ENCODE results near the gene IL21R. TPM values are rescaled to one million over a fixed set of nuclear protein-coding genes. Genes with fewer than 3 reads are reported as not detected.

Gene IL21R
- total and polyA plus RNA-seq, 12 donors = 0.08 to 2.6 (median 0.42) TPM; not detected in 1

GRCh38 chr16:27461483-27462171, 59.7 kb downstream of the IL21R start:
- Histone ChIP-seq H3K27me3 (no peaks in the 10 kb centered on the region), H3K4me3 (no peak overlapping the region), H3K4me1 (replicated peaks in 1 of 2) (peaks cover 8 to 18% of the 10 kb centered on the region in 2 donors), H3K36me3 (replicated peaks in 1 of 2) (peaks cover 0 to 75% of the 10 kb centered on the region in 2 donors), H3K27ac (peak overlapping the region in 2 of 5 donors; percentile 57 to 69), H3K9me3 (replicated peaks in 1 of 3) (no peaks in the 10 kb centered on the region)
- WGBS, 4 donors = 70 to 74% (median 74%) methylated on average over 10 to 16 of the region's 16 CpGs
- TF ChIP-seq CTCF (IDR thresholded peaks at IDR 0.05) = no peak
- TF ChIP-seq POLR2A (IDR thresholded peaks at IDR 0.05) = no peak
- no peak for DNase-seq
- intact Hi-C loops (cut with DNase I) = loop anchor here in 1 of 2 donors (10.0 kb wide), 2 partner anchors 237 to 287 kb away; no protein-coding TSS in a partner anchor

GRCh38 chr16:27462200-27462845, 60.3 kb downstream of the IL21R start:
- H3K27ac ChIP-seq = peak overlapping the region in 1 of 5 donors; percentile 20
- peaks cover 8 to 13% of the 10 kb centered on the region in 2 donors for H3K4me1 ChIP-seq (replicated peaks in 1 of 2)
- 80 to 90% (median 89%) methylated on average over 2 to 18 of the region's 18 CpGs for WGBS, 4 donors
- H3K9me3 ChIP-seq (replicated peaks in 1 of 3) = no peaks in the 10 kb centered on the region
- H3K27me3 ChIP-seq = no peaks in the 10 kb centered on the region
- TF ChIP-seq POLR2A (IDR thresholded peaks at IDR 0.05) = no peak
- no peak for TF ChIP-seq CTCF (IDR thresholded peaks at IDR 0.05)
- intact Hi-C loops (cut with DNase I) = loop anchor here in 1 of 2 donors (10.0 kb wide), 2 partner anchors 238 to 288 kb away; no protein-coding TSS in a partner anchor
- DNase-seq = no peak
- H3K36me3 ChIP-seq (replicated peaks in 1 of 2) = peaks cover 0 to 81% of the 10 kb centered on the region in 2 donors
- H3K4me3 ChIP-seq = no peak overlapping the region

- TF ChIP-seq POLR2A (IDR thresholded peaks at IDR 0.05) (no peak), CTCF (IDR thresholded peaks at IDR 0.05) (no peak)
- Histone ChIP-seq H3K27ac (no peak overlapping the region), H3K36me3 (replicated peaks in 1 of 2) (peaks cover 0 to 89% of the 10 kb centered on the region in 2 donors), H3K4me1 (replicated peaks in 1 of 2) (peaks cover 8 to 12% of the 10 kb centered on the region in 2 donors), H3K4me3 (no peak overlapping the region), H3K27me3 (no peaks in the 10 kb centered on the region), H3K9me3 (replicated peaks in 1 of 3) (no peaks in the 10 kb centered on the region)
- DNase-seq = no peak
- intact Hi-C loops (cut with DNase I) = loop anchor here in 1 of 2 donors (10.0 kb wide), 2 partner anchors 238 to 288 kb away; no protein-coding TSS in a partner anchor
- 91 to 92% (median 92%) methylated on average over 13 to 24 of the region's 24 CpGs for WGBS, 4 donors
These were observed 61.1 kb downstream of the IL21R start for GRCh38 chr16:27462846-27463682.

All from adrenal gland (tissue), 12 donors.